Right lobe of liver (tissue), 6 donors: Measurements from ENCODE around the gene PRKAG2. TPM values are rescaled to one million over a fixed set of nuclear protein-coding genes. Genes with fewer than 3 reads are reported as not detected.

Experiments
- ATAC-seq, 4 donors: fragments of 200-7000 bp; cut with Tn5 transposase; one replicate each; pipeline ENCODE4 v1.9.1; 2020; ENCODE audit warnings: mild to moderate bottlenecking in 4 of 4, moderate library complexity in 4 of 4
- DNase-seq, 3 donors: peaks; one replicate each; pipeline ENCODE4 v3.0.0-alpha.2; 2020
- H3K27ac ChIP-seq, 3 donors: fragments of 200-600 bp; one replicate each; pipeline ENCODE4 v1.8.0; 2022
- H3K27me3 ChIP-seq, 2 donors: fragments of 200-600 bp; one replicate each; pipeline ENCODE4 v1.8.0; 2022
- H3K36me3 ChIP-seq, 4 donors: fragments of 200-600 bp; sonication (generic) in 1 of 4; one replicate each; pipeline versions ENCODE4 v1.5.1 to v1.8.0; 2017 to 2022; ENCODE audit warnings: control low read depth in 1 of 4
- H3K4me1 ChIP-seq, 4 donors: fragments of 200-600 bp; sonication (generic) in 1 of 4; one replicate each; pipeline versions ENCODE4 v1.5.1 to v1.8.0; 2017 to 2022; ENCODE audit warnings: control low read depth in 1 of 4
- H3K4me3 ChIP-seq, 3 donors: fragments of 200-600 bp; one replicate each; pipeline ENCODE4 v1.8.0; 2022
- H3K9me3 ChIP-seq, 4 donors: fragments of 200-600 bp; sonication (generic) in 1 of 4; one replicate each; pipeline versions ENCODE4 v1.5.1 to v1.8.0; 2017 to 2022; ENCODE audit warnings: control low read depth in 1 of 4
- CTCF ChIP-seq, 4 donors: fragments of 200-600 bp in 3 of 4; fragments of 450-650 bp in 1 of 4; IDR thresholded peaks; one replicate each; pipeline versions ENCODE4 v1.5.1 to v1.8.0; 2016 to 2022; ENCODE audit warnings: antibody characterized with exemption in 4 of 4, mild to moderate bottlenecking in 2 of 4
- POLR2A ChIP-seq: fragments of 450-650 bp; IDR thresholded peaks from one replicate; pipeline ENCODE4 v1.6.1; 2017; ENCODE audit warnings: antibody characterized with exemption, mild to moderate bottlenecking
- WGBS: methylation state at CpG from one replicate; pipeline ENCODE4 v1.1.6; 2018; ENCODE audit warnings: low coverage, low lambda C conversion rate; ENCODE audit not compliant: insufficient coverage; ENCODE audit errors: missing lambda C conversion rate; 5-methylcytosine and 5-hydroxymethylcytosine counted together
- intact Hi-C, 2 donors: fragments of 100-400 bp; cut with DNase I; formaldehyde crosslinking; loops; one replicate each; pipeline versions ENCODE4 v1.11.2 to v1.14.1; 2022
- total RNA-seq, 6 experiments: library from RNA; depleted of rRNA in 2 of 6; stranded (reverse); fragments of >200 nt in 2 of 6; fragmentation: NEBNext Ultra II Directional in 3 of 6; extraction: Animal tissue kit (Norgen Biotek cat#: 25700) in 3 of 6; gene quantifications; one replicate each; pipeline versions ENCODE4 v1.1.0 to v1.2.4, GENCODE V29; 2016 to 2023
- donor health status: DM: no; HTN: yes; CAD: no.
- donor health status: DM: no; HTN: no; CAD: no.
- donor health status: DM: no; HTN: no; CAD: no.
- donor health status: DM: no; HTN: yes; CAD: no.
- donor health status: DM: no; HTN: yes; CAD: no.

The PRKAG2 gene
- total RNA-seq, 6 experiments from 2014 or later: 20.6 to 63.6 (median 29.5) TPM

GRCh38 chr7:151869455-151869854, 7.5 kb downstream of the PRKAG2 start:
- H3K36me3 ChIP-seq: no peaks in the 10 kb centered on the region
- ATAC-seq: no peak
- WGBS: 20% methylated on average over 1 of the region's 13 CpGs

DNA sequence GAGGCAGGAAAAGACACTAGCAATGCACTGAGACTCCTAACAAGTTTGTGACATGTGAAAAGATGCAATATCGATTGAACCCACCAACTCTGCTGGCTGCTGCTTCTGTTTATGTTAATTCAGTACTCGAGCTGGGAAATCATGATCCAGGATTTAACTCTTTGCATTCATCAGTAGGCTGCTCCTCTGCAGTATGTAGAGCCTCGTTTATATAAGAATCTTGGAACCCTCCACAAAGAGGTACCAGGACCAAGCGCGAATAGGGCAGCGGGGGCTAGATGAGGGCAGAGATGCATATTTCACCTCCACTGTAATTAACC, 7.8 kb downstream of the PRKAG2 start:
- WGBS: 25% methylated on average over 6 of the region's 6 CpGs
- H3K4me1 ChIP-seq: peaks cover 0 to 89% (median 43%) of the 10 kb centered on the region in 4 donors
- no peaks in the 10 kb centered on the region for H3K36me3 ChIP-seq
- no peaks in the 10 kb centered on the region for H3K9me3 ChIP-seq
- TF ChIP-seq POLR2A (no peak), CTCF (IDR thresholded peaks at IDR 0.05) (no peak)
- ATAC-seq (no peak), DNase-seq (peak in 1 of 3 donors; percentile 2)
- H3K27me3 ChIP-seq: no peaks in the 10 kb centered on the region
- H3K4me3 ChIP-seq: peak overlapping the region in 2 of 3 donors; percentile 19 to 30
- intact Hi-C loops: no loop called here
- peak overlapping the region; percentile 83 to 94 (median 91) for H3K27ac ChIP-seq

More at GRCh38 chr7:151869455-151869854, 7.5 kb downstream of the PRKAG2 start:
- peak in 1 of 3 donors; percentile 55 for DNase-seq
- intact Hi-C loops: no loop called here
- H3K9me3 ChIP-seq: no peaks in the 10 kb centered on the region
- TF ChIP-seq POLR2A: no peak
- no peak for TF ChIP-seq CTCF (IDR thresholded peaks at IDR 0.05)
- H3K27ac ChIP-seq: peak overlapping the region; percentile 16 to 94 (median 91)
- H3K27me3 ChIP-seq: no peaks in the 10 kb centered on the region
- peaks cover 0 to 86% (median 41%) of the 10 kb centered on the region in 4 donors for H3K4me1 ChIP-seq
- peak overlapping the region in 2 of 3 donors; percentile 16 to 30 for H3K4me3 ChIP-seq

DNA sequence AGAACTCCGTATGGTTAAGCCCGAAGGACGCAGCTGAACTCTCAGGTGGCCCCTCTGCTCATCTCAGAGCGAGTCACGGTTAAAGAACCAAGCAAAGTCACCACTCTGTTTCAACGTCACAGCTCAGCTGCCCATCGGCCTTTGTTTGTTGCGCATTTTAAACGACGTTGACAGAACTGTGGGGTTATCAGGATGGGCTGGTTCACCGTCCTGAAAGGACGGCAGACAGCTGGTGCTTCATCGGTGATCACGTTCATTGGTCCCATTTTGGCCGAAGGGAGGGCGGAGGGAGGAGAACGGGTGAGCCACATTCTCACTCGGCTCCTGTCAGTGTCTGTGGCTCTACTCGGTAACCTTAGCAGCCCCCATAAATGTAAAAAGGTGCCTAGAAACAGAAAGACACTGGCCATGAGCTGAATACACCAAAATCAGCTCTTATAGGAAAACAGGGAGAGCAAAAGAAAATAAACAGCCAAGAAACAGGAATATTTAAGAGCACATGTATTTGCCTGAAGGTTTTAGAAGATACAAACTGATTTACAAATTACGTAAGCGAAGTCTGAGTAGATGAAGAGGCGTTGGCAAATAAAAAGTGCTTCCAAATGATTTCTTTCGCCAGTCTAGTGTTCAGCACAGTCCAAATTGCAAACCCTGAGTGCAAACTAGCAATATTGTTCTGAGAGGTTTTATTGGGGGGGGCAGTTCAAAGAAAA, 8.4 kb downstream of the PRKAG2 start:
- no peaks in the 10 kb centered on the region for H3K9me3 ChIP-seq
- peaks cover 0 to 91% (median 45%) of the 10 kb centered on the region in 4 donors for H3K4me1 ChIP-seq
- ATAC-seq (peak; percentile 9 to 15 (median 12)), DNase-seq (peak; percentile 17 to 63 (median 60))
- H3K27me3 ChIP-seq: no peaks in the 10 kb centered on the region
- H3K36me3 ChIP-seq: no peaks in the 10 kb centered on the region
- WGBS: 20% methylated on average over 18 of the region's 23 CpGs
- peak; percentile 42 for TF ChIP-seq POLR2A
- no peak for TF ChIP-seq CTCF (IDR thresholded peaks at IDR 0.05)
- peak overlapping the region in 2 of 3 donors; percentile 19 to 30 for H3K4me3 ChIP-seq
- intact Hi-C loops: no loop called here
- H3K27ac ChIP-seq: peak overlapping the region; percentile 83 to 94 (median 91)

DNA sequence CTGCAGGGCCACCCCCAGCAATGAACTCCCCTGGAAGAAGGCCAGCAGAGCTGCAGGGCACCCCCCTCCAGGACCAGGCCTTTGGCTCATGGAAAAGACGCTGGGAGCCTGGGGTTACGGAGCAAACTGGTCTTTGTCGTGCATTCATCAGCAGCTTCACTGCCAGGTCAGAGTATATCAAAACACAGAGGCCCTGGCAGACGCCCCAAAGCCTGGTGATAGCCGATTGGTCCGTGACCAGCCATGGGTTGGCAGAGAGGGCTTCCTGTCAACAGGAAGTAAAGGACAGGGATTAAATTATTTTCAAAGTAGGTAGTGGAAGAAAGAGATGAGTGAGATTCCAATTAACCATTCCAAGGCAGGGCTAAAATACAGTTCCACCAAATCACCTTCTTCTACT, 9.0 kb downstream of the PRKAG2 start:
- intact Hi-C loops: no loop called here
- WGBS: 17% methylated on average over 6 of the region's 6 CpGs
- no peaks in the 10 kb centered on the region for H3K27me3 ChIP-seq
- ATAC-seq (peak; percentile 52 to 68 (median 66)), DNase-seq (peak; percentile 90 to 96 (median 95))
- peaks cover 0 to 91% (median 46%) of the 10 kb centered on the region in 4 donors for H3K4me1 ChIP-seq
- TF ChIP-seq CTCF (IDR thresholded peaks at IDR 0.05) (no peak), POLR2A (peak; percentile 55)
- H3K27ac ChIP-seq: peak overlapping the region; percentile 83 to 94 (median 91)
- no peaks in the 10 kb centered on the region for H3K9me3 ChIP-seq
- H3K4me3 ChIP-seq: peak overlapping the region in 2 of 3 donors; percentile 19 to 30
- no peaks in the 10 kb centered on the region for H3K36me3 ChIP-seq
